LNCAP (cell line): ENCODE measurements around the gene ETFA.

Experiments used
- CTCF ChIP-seq: fragments of 450-650 bp; IDR thresholded peaks from 2 replicates; pipeline ENCODE4 v1.5.1; 2017; ENCODE audit warnings: mild to moderate bottlenecking

Gene ETFA

GRCh38 chr15:76334438-76335306, 23.4 kb upstream of the ETFA start:
- TF ChIP-seq CTCF, result no peak

GRCh38 chr15:76333720-76334437, 22.6 kb upstream of the ETFA start:
- peak; percentile 20; the same call in 1 of the 2 replicates for TF ChIP-seq CTCF

- no peak for TF ChIP-seq CTCF
These were observed 22.0 kb upstream of the ETFA start for GRCh38 chr15:76333309-76333708.

GRCh38 chr15:76332796-76333195, 21.5 kb upstream of the ETFA start:
- TF ChIP-seq CTCF, result no peak

- TF ChIP-seq CTCF, result peak; percentile 31; the same call in 1 of the 2 replicates
These were observed 18.9 kb upstream of the ETFA start for GRCh38 chr15:76330080-76330680.

GRCh38 chr15:76328958-76329357, 17.7 kb upstream of the ETFA start:
- TF ChIP-seq CTCF, result no peak

GRCh38 chr15:76328106-76328696, 16.9 kb upstream of the ETFA start:
- no peak for TF ChIP-seq CTCF
